Measurements from ENCODE around the gene NPIPB8.
"Not testable (repeated sequence)": the region's sequence is repeated elsewhere in the genome, so short reads cannot be mapped to it uniquely, and the experiment has no call there.

NPIPB8 gene

GRCh38 chr16:28689425-28689824 lies 51.6 kb downstream of the NPIPB8 start:
- not testable (repeated sequence) for H3K4me3 ChIP-seq (ENCODE audit: low read depth, low read length); H3K79me1 ChIP-seq (ENCODE audit: low read length); H2BK5ac ChIP-seq (ENCODE audit: low read depth, low read length, poor library complexity); H3K4ac ChIP-seq (ENCODE audit: low read depth, low read length); H3K4me2 ChIP-seq (ENCODE audit: low read length); H2BK12ac ChIP-seq (ENCODE audit: low read length); H2AFZ ChIP-seq (ENCODE audit: insufficient read depth, low read length, poor library complexity); H3K14ac ChIP-seq (ENCODE audit: low read length); H3K23ac ChIP-seq (ENCODE audit: low read length); H3K27me3 ChIP-seq (ENCODE audit: insufficient read depth, low read length); H3K18ac ChIP-seq (ENCODE audit: low read length); H3K27ac ChIP-seq (ENCODE audit: low read depth, low read length); H3K4me1 ChIP-seq (ENCODE audit: control insufficient read depth in 1 of 2, insufficient read depth in 2 of 2, low read length in 2 of 2); H3K9me3 ChIP-seq (ENCODE audit: insufficient read depth, low read depth, low read length); H4K12ac ChIP-seq (ENCODE audit: low read depth, low read length); H3K36me3 ChIP-seq (ENCODE audit: control insufficient read depth in 1 of 2, insufficient read depth in 2 of 2, low read length in 2 of 2); H3K79me2 ChIP-seq (ENCODE audit: control insufficient read depth, insufficient read depth, low read length, poor library complexity); H2BK120ac ChIP-seq (ENCODE audit: insufficient read depth, low read length, poor library complexity); H3K9ac ChIP-seq (ENCODE audit: low read length); DNase-seq; H2AK5ac ChIP-seq (ENCODE audit: low read length); H4K91ac ChIP-seq (ENCODE audit: low read depth, low read length); H4K8ac ChIP-seq (ENCODE audit: low read depth, low read length)
- no CpG with 5 or more reads among the region's 13 CpGs for WGBS (ENCODE audit: extremely low coverage, insufficient coverage, insufficient read length)

GRCh38 chr16:28691722-28692121 lies 53.9 kb downstream of the NPIPB8 start:
- H2AK5ac ChIP-seq (ENCODE audit: low read length); H3K4me3 ChIP-seq (ENCODE audit: low read depth, low read length); H2BK12ac ChIP-seq (ENCODE audit: low read length); H3K9ac ChIP-seq (ENCODE audit: low read length); H3K4me2 ChIP-seq (ENCODE audit: low read length); H4K91ac ChIP-seq (ENCODE audit: low read depth, low read length); H3K27ac ChIP-seq (ENCODE audit: low read depth, low read length); H4K12ac ChIP-seq (ENCODE audit: low read depth, low read length); H3K27me3 ChIP-seq (ENCODE audit: insufficient read depth, low read length); H3K79me1 ChIP-seq (ENCODE audit: low read length); H3K23ac ChIP-seq (ENCODE audit: low read length); H4K8ac ChIP-seq (ENCODE audit: low read depth, low read length); H2BK120ac ChIP-seq (ENCODE audit: insufficient read depth, low read length, poor library complexity); H3K18ac ChIP-seq (ENCODE audit: low read length); H3K4me1 ChIP-seq (ENCODE audit: control insufficient read depth in 1 of 2, insufficient read depth in 2 of 2, low read length in 2 of 2); DNase-seq; H3K36me3 ChIP-seq (ENCODE audit: control insufficient read depth in 1 of 2, insufficient read depth in 2 of 2, low read length in 2 of 2); H2AFZ ChIP-seq (ENCODE audit: insufficient read depth, low read length, poor library complexity); H3K79me2 ChIP-seq (ENCODE audit: control insufficient read depth, insufficient read depth, low read length, poor library complexity); H3K14ac ChIP-seq (ENCODE audit: low read length); H3K9me3 ChIP-seq (ENCODE audit: insufficient read depth, low read depth, low read length); H2BK5ac ChIP-seq (ENCODE audit: low read depth, low read length, poor library complexity); H3K4ac ChIP-seq (ENCODE audit: low read depth, low read length): not testable (repeated sequence)
- WGBS (ENCODE audit: extremely low coverage, insufficient coverage, insufficient read length): no CpG with 5 or more reads among the region's 4 CpGs

- not testable (repeated sequence) for H3K4me2 ChIP-seq (ENCODE audit: low read length); H2BK120ac ChIP-seq (ENCODE audit: insufficient read depth, low read length, poor library complexity); H2AK5ac ChIP-seq (ENCODE audit: low read length); H2BK12ac ChIP-seq (ENCODE audit: low read length); H3K27me3 ChIP-seq (ENCODE audit: insufficient read depth, low read length); H3K9ac ChIP-seq (ENCODE audit: low read length); H3K9me3 ChIP-seq (ENCODE audit: insufficient read depth, low read depth, low read length); H3K4ac ChIP-seq (ENCODE audit: low read depth, low read length); H3K4me3 ChIP-seq (ENCODE audit: low read depth, low read length); H3K18ac ChIP-seq (ENCODE audit: low read length); H4K91ac ChIP-seq (ENCODE audit: low read depth, low read length); H4K12ac ChIP-seq (ENCODE audit: low read depth, low read length); H2AFZ ChIP-seq (ENCODE audit: insufficient read depth, low read length, poor library complexity); H3K79me1 ChIP-seq (ENCODE audit: low read length); H3K23ac ChIP-seq (ENCODE audit: low read length); DNase-seq; H3K27ac ChIP-seq (ENCODE audit: low read depth, low read length); H3K4me1 ChIP-seq (ENCODE audit: control insufficient read depth in 1 of 2, insufficient read depth in 2 of 2, low read length in 2 of 2); H3K36me3 ChIP-seq (ENCODE audit: control insufficient read depth in 1 of 2, insufficient read depth in 2 of 2, low read length in 2 of 2); H4K8ac ChIP-seq (ENCODE audit: low read depth, low read length); H3K79me2 ChIP-seq (ENCODE audit: control insufficient read depth, insufficient read depth, low read length, poor library complexity); H3K14ac ChIP-seq (ENCODE audit: low read length); H2BK5ac ChIP-seq (ENCODE audit: low read depth, low read length, poor library complexity)
- no CpG with 5 or more reads among the region's 11 CpGs for WGBS (ENCODE audit: extremely low coverage, insufficient coverage, insufficient read length)
These were observed 55.5 kb downstream of the NPIPB8 start for GRCh38 chr16:28693257-28693950.

- not testable (repeated sequence) for H3K18ac ChIP-seq (ENCODE audit: low read length); H4K8ac ChIP-seq (ENCODE audit: low read depth, low read length)
- WGBS (ENCODE audit: extremely low coverage, insufficient coverage, insufficient read length): no CpG with 5 or more reads among the region's 9 CpGs
These were observed 61.9 kb downstream of the NPIPB8 start for GRCh38 chr16:28699792-28700191.

More at GRCh38 chr16:28699792-28700191, 61.9 kb downstream of the NPIPB8 start:
- H3K4me2 ChIP-seq (ENCODE audit: low read length); H3K36me3 ChIP-seq (ENCODE audit: control insufficient read depth in 1 of 2, insufficient read depth in 2 of 2, low read length in 2 of 2); H4K12ac ChIP-seq (ENCODE audit: low read depth, low read length); H3K9ac ChIP-seq (ENCODE audit: low read length); H3K79me2 ChIP-seq (ENCODE audit: control insufficient read depth, insufficient read depth, low read length, poor library complexity); H2AFZ ChIP-seq (ENCODE audit: insufficient read depth, low read length, poor library complexity); H2BK12ac ChIP-seq (ENCODE audit: low read length); H2AK5ac ChIP-seq (ENCODE audit: low read length); H3K27me3 ChIP-seq (ENCODE audit: insufficient read depth, low read length); H3K4me3 ChIP-seq (ENCODE audit: low read depth, low read length); H2BK5ac ChIP-seq (ENCODE audit: low read depth, low read length, poor library complexity); H3K4me1 ChIP-seq (ENCODE audit: control insufficient read depth in 1 of 2, insufficient read depth in 2 of 2, low read length in 2 of 2); H3K4ac ChIP-seq (ENCODE audit: low read depth, low read length); H3K9me3 ChIP-seq (ENCODE audit: insufficient read depth, low read depth, low read length); H3K79me1 ChIP-seq (ENCODE audit: low read length); H3K14ac ChIP-seq (ENCODE audit: low read length); H3K27ac ChIP-seq (ENCODE audit: low read depth, low read length); H4K91ac ChIP-seq (ENCODE audit: low read depth, low read length); DNase-seq; H3K23ac ChIP-seq (ENCODE audit: low read length); H2BK120ac ChIP-seq (ENCODE audit: insufficient read depth, low read length, poor library complexity): not testable (repeated sequence)

Data from trophoblast cell (in vitro differentiated cells and primary cell).